Measurements from ENCODE around the gene ZNF454.

The ZNF454 gene

GRCh38 chr5:178997191-178997590 lies 56.2 kb downstream of the ZNF454 start:
- Histone ChIP-seq H3K27me3 (ENCODE audit: insufficient read depth, low read length) (peaks cover 47% of the 10 kb centered on the region), H3K4me1 (ENCODE audit: insufficient read depth, low read length) (no peaks in the 10 kb centered on the region), H3K9me3 (ENCODE audit: low read length) (peaks cover 10% of the 10 kb centered on the region), H2AFZ (ENCODE audit: low read depth, low read length) (no peak overlapping the region), H3K36me3 (ENCODE audit: insufficient read depth, low read length) (no peaks in the 10 kb centered on the region), H3K4me3 (ENCODE audit: low read length) (no peak overlapping the region)

- peaks cover 10% of the 10 kb centered on the region for H3K9me3 ChIP-seq (ENCODE audit: low read length)
- H3K4me3 ChIP-seq (ENCODE audit: low read length), result no peak overlapping the region
- H2AFZ ChIP-seq (ENCODE audit: low read depth, low read length), result no peak overlapping the region
- no peaks in the 10 kb centered on the region for H3K36me3 ChIP-seq (ENCODE audit: insufficient read depth, low read length)
- peaks cover 41% of the 10 kb centered on the region for H3K27me3 ChIP-seq (ENCODE audit: insufficient read depth, low read length)
- H3K4me1 ChIP-seq (ENCODE audit: insufficient read depth, low read length), result no peaks in the 10 kb centered on the region
Observed at GRCh38 chr5:178998441-178998840, 57.4 kb downstream of the ZNF454 start.

GRCh38 chr5:179006564-179006963 lies 65.6 kb downstream of the ZNF454 start:
- peaks cover 2% of the 10 kb centered on the region for H3K9me3 ChIP-seq (ENCODE audit: low read length)
- H3K4me3 ChIP-seq (ENCODE audit: low read length), result no peak overlapping the region
- H2AFZ ChIP-seq (ENCODE audit: low read depth, low read length), result no peak overlapping the region
- H3K4me1 ChIP-seq (ENCODE audit: insufficient read depth, low read length), result no peaks in the 10 kb centered on the region
- no peaks in the 10 kb centered on the region for H3K36me3 ChIP-seq (ENCODE audit: insufficient read depth, low read length)
- H3K27me3 ChIP-seq (ENCODE audit: insufficient read depth, low read length), result no peaks in the 10 kb centered on the region

GRCh38 chr5:179008667-179009066 lies 67.7 kb downstream of the ZNF454 start:
- Histone ChIP-seq H2AFZ (ENCODE audit: low read depth, low read length) (no peak overlapping the region), H3K4me1 (ENCODE audit: insufficient read depth, low read length) (no peaks in the 10 kb centered on the region)

More at GRCh38 chr5:179008667-179009066, 67.7 kb downstream of the ZNF454 start:
- no peaks in the 10 kb centered on the region for H3K36me3 ChIP-seq (ENCODE audit: insufficient read depth, low read length)
- H3K9me3 ChIP-seq (ENCODE audit: low read length), result peaks cover 5% of the 10 kb centered on the region
- H3K27me3 ChIP-seq (ENCODE audit: insufficient read depth, low read length), result no peaks in the 10 kb centered on the region
- no peak overlapping the region for H3K4me3 ChIP-seq (ENCODE audit: low read length)

Data from neuron (in vitro differentiated cells).